ENCODE data around the gene CPNE8. TPM values are rescaled to one million over a fixed set of nuclear protein-coding genes. Genes with fewer than 3 reads are reported as not detected.

CPNE8 gene
- total and polyA plus RNA-seq, 2 experiments from 2014 or later, result 5.9 to 14.5 TPM

DNA sequence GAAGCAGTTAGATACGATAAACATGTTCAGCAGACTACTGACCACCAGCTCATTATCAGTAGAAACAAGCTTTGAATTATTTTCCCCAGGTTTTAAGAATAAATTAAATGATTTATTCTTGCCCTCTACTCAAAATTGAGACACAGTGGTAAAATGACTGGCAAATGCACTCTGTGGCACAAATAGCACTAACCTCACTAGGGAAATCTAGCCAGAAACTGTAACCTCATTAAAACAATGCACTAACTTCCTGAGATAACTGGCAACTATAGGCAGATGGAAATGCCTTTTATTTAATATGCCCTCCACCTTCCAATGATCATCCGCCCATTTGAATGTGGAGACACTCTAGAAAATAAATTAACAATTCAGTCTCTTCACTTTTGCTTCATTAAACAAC is 33.2 kb downstream of the CPNE8 start:
- 90% methylated on average over 2 of the region's 2 CpGs for WGBS (ENCODE audit: low lambda C conversion rate, missing lambda C conversion rate)
- Histone ChIP-seq H3K27ac (no peak overlapping the region), H3K4me2 (no peak overlapping the region), H3K9me3 (ENCODE audit: low read depth) (no peaks in the 10 kb centered on the region), H3K36me3 (replicated peaks; ENCODE audit: insufficient read depth, low read depth) (no peaks in the 10 kb centered on the region), H3K4me1 (ENCODE audit: insufficient read depth) (no peaks in the 10 kb centered on the region), H4K20me1 (ENCODE audit: insufficient read depth, poor library complexity, severe bottlenecking) (no peaks in the 10 kb centered on the region), H3K27me3 (no peaks in the 10 kb centered on the region), H2AFZ (no peak overlapping the region), H3K9me2 (replicated peaks; ENCODE audit: insufficient read depth) (no peaks in the 10 kb centered on the region), H3K79me2 (peaks cover 6% of the 10 kb centered on the region), H3K4me3 (no peak overlapping the region)
- no peak for TF ChIP-seq EZH2 (IDR thresholded peaks at IDR 0.05; ENCODE audit: borderline replicate concordance)
- TF ChIP-seq, protein P1, sequence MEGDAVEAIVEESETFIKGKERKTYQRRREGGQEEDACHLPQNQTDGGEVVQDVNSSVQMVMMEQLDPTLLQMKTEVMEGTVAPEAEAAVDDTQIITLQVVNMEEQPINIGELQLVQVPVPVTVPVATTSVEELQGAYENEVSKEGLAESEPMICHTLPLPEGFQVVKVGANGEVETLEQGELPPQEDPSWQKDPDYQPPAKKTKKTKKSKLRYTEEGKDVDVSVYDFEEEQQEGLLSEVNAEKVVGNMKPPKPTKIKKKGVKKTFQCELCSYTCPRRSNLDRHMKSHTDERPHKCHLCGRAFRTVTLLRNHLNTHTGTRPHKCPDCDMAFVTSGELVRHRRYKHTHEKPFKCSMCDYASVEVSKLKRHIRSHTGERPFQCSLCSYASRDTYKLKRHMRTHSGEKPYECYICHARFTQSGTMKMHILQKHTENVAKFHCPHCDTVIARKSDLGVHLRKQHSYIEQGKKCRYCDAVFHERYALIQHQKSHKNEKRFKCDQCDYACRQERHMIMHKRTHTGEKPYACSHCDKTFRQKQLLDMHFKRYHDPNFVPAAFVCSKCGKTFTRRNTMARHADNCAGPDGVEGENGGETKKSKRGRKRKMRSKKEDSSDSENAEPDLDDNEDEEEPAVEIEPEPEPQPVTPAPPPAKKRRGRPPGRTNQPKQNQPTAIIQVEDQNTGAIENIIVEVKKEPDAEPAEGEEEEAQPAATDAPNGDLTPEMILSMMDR (IDR thresholded peaks at IDR 0.05; ENCODE audit: poor library complexity), result no peak
- no peak for TF ChIP-seq EZH2phosphoT487 (IDR thresholded peaks at IDR 0.05; ENCODE audit: low read depth, severe bottlenecking, unreplicated experiment)
- DNase-seq (ENCODE audit: low spot score), result no peak

- Histone ChIP-seq H3K27me3 (no peaks in the 10 kb centered on the region), H3K79me2 (no peaks in the 10 kb centered on the region), H3K9me2 (replicated peaks; ENCODE audit: insufficient read depth) (no peaks in the 10 kb centered on the region), H4K20me1 (ENCODE audit: insufficient read depth, poor library complexity, severe bottlenecking) (no peaks in the 10 kb centered on the region), H3K4me1 (ENCODE audit: insufficient read depth) (no peaks in the 10 kb centered on the region), H3K27ac (no peak overlapping the region), H3K9me3 (ENCODE audit: low read depth) (no peaks in the 10 kb centered on the region), H3K36me3 (replicated peaks; ENCODE audit: insufficient read depth, low read depth) (no peaks in the 10 kb centered on the region), H3K4me3 (no peak overlapping the region), H3K4me2 (no peak overlapping the region), H2AFZ (no peak overlapping the region)
- TF ChIP-seq, protein P1 (IDR thresholded peaks at IDR 0.05; ENCODE audit: poor library complexity), result no peak
- TF ChIP-seq EZH2phosphoT487 (IDR thresholded peaks at IDR 0.05; ENCODE audit: low read depth, severe bottlenecking, unreplicated experiment) (no peak), EZH2 (IDR thresholded peaks at IDR 0.05; ENCODE audit: borderline replicate concordance) (no peak)
- no peak for DNase-seq (ENCODE audit: low spot score)
Measured at GRCh38 chr12:38869036-38869435, 36.4 kb downstream of the CPNE8 start.

GRCh38 chr12:38850461-38850860 is 54.9 kb downstream of the CPNE8 start:
- Histone ChIP-seq H3K27me3 (no peaks in the 10 kb centered on the region), H3K4me3 (no peak overlapping the region), H2AFZ (no peak overlapping the region), H3K79me2 (peaks cover 3% of the 10 kb centered on the region), H3K27ac (no peak overlapping the region), H4K20me1 (ENCODE audit: insufficient read depth, poor library complexity, severe bottlenecking) (no peaks in the 10 kb centered on the region), H3K9me2 (replicated peaks; ENCODE audit: insufficient read depth) (no peaks in the 10 kb centered on the region), H3K9me3 (ENCODE audit: low read depth) (no peaks in the 10 kb centered on the region), H3K4me2 (no peak overlapping the region), H3K4me1 (ENCODE audit: insufficient read depth) (no peaks in the 10 kb centered on the region), H3K36me3 (replicated peaks; ENCODE audit: insufficient read depth, low read depth) (no peaks in the 10 kb centered on the region)
- TF ChIP-seq EZH2 (IDR thresholded peaks at IDR 0.05; ENCODE audit: borderline replicate concordance) (no peak), EZH2phosphoT487 (IDR thresholded peaks at IDR 0.05; ENCODE audit: low read depth, severe bottlenecking, unreplicated experiment) (no peak)
- TF ChIP-seq, protein P1 (IDR thresholded peaks at IDR 0.05; ENCODE audit: poor library complexity), result no peak
- WGBS (ENCODE audit: low lambda C conversion rate, missing lambda C conversion rate), result 78% methylated on average over 1 of the region's 1 CpG
- DNase-seq (ENCODE audit: low spot score), result no peak

- no peaks in the 10 kb centered on the region for H3K9me3 ChIP-seq (ENCODE audit: low read depth)
- H3K4me2 ChIP-seq, result no peak overlapping the region
- H3K36me3 ChIP-seq (replicated peaks; ENCODE audit: insufficient read depth, low read depth), result no peaks in the 10 kb centered on the region
- H3K4me1 ChIP-seq (ENCODE audit: insufficient read depth), result no peaks in the 10 kb centered on the region
- H3K4me3 ChIP-seq, result no peak overlapping the region
- no peak for DNase-seq (ENCODE audit: low spot score)
- WGBS (ENCODE audit: low lambda C conversion rate, missing lambda C conversion rate), result 74% methylated on average over 2 of the region's 2 CpGs
- no peak overlapping the region for H2AFZ ChIP-seq
- no peaks in the 10 kb centered on the region for H3K79me2 ChIP-seq
- H3K27me3 ChIP-seq, result no peaks in the 10 kb centered on the region
- TF ChIP-seq, protein P1 (IDR thresholded peaks at IDR 0.05; ENCODE audit: poor library complexity), result no peak
- TF ChIP-seq EZH2phosphoT487 (IDR thresholded peaks at IDR 0.05; ENCODE audit: low read depth, severe bottlenecking, unreplicated experiment) (no peak), EZH2 (IDR thresholded peaks at IDR 0.05; ENCODE audit: borderline replicate concordance) (no peak)
- no peaks in the 10 kb centered on the region for H3K9me2 ChIP-seq (replicated peaks; ENCODE audit: insufficient read depth)
- no peak overlapping the region for H3K27ac ChIP-seq
- no peaks in the 10 kb centered on the region for H4K20me1 ChIP-seq (ENCODE audit: insufficient read depth, poor library complexity, severe bottlenecking)
Measured at GRCh38 chr12:38847247-38847646, 58.1 kb downstream of the CPNE8 start.

Data from hepatocyte (in vitro differentiated cells).